ENCODE measurements around the gene SSTR5.
"Not testable (repeated sequence)": the region's sequence is repeated elsewhere in the genome, so short reads cannot be mapped to it uniquely, and the experiment has no call there.

The SSTR5 gene

DNA sequence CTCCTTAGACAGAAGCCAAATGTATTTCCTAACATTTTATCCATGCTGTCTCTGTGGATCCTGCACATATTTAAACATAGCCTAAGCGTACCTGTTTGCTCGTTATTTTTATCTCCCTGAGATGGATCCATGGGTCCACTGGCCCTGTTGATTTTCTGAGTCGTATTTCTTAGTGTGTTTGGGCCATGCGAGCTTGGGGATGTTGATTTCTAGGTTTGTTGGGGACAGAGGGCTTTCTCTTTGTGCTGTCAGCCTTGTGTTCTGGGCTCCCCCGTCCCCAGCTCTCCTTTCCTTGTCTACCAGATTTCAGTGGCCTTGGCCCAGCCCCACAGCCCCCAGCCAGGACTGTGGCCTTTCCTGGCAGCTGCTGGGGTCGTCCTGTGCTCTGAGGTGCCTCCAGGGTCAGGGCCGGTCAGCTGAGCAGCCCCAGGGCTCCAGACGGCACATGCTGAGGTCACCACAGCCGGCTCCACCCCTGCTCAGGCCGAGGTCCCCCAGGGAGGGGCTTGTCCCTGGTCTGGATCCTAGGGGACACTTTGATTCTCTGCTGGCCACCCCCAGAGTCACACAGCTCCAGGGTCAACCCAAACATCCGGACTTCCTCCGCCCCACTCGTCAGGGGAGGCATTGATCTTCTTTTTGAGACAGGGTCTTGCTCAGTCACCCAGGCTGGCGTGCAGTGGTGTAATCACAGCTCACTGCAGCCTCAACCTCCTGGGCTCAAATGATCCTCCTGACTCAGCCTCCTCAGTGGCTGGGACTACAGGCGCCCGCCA is 4.4 kb downstream of the SSTR5 start:
- DNase-seq, result no peak

DNA sequence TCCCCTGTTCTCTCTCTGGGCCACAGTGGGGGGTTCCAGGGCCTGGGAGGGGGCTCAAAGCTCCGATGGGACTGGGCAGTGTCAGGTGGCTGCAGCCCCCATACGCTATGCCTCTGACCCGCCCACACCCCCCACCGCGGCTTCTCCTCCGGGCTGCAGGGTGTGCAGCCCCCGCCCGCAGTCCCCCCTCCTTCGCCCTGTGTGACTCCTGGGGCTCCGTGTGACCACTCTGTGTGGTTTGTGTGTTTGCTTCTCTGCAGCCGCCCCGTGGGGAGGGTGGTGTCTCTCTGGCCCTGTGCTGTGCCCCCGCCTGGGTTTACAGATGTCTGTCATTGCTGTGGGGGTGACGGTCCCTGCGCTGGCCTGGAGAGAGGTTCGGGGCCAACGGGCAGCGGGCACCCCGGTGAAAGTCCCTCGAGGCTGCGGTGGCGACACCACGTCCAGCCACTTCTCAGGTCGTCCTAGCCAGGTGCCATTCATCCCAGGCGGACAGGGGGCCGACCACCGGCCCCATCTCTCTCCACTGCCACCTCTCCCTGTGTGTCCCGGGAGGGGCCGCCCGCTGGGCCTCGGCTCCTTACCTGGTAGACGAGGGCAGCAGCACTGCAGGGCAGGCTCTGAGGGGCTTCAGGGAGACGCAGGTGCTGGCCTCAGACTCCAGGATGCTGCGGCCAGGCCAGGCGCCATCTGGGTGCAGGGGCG is 5.5 kb downstream of the SSTR5 start:
- DNase-seq, result no peak

DNA sequence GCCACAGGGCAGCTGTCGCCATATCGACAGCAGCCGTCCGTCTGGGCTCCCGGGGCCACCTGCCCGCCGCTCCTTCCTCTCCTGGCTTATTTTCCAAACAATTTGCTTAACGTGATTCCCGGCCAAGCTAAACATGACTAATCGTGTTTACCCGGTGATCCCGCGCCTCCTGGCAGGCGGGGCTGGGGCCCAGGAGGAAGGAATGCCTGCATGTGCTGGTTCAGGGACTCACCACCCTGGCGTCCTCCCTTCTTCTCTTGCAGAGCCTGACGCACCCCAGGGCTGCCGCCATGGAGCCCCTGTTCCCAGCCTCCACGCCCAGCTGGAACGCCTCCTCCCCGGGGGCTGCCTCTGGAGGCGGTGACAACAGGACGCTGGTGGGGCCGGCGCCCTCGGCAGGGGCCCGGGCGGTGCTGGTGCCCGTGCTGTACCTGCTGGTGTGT is 6.1 kb downstream of the SSTR5 start:
- no peak for DNase-seq

DNA sequence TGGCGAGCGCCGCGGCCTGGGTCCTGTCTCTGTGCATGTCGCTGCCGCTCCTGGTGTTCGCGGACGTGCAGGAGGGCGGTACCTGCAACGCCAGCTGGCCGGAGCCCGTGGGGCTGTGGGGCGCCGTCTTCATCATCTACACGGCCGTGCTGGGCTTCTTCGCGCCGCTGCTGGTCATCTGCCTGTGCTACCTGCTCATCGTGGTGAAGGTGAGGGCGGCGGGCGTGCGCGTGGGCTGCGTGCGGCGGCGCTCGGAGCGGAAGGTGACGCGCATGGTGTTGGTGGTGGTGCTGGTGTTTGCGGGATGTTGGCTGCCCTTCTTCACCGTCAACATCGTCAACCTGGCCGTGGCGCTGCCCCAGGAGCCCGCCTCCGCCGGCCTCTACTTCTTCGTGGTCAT is 6.8 kb downstream of the SSTR5 start:
- DNase-seq, result no peak

DNA sequence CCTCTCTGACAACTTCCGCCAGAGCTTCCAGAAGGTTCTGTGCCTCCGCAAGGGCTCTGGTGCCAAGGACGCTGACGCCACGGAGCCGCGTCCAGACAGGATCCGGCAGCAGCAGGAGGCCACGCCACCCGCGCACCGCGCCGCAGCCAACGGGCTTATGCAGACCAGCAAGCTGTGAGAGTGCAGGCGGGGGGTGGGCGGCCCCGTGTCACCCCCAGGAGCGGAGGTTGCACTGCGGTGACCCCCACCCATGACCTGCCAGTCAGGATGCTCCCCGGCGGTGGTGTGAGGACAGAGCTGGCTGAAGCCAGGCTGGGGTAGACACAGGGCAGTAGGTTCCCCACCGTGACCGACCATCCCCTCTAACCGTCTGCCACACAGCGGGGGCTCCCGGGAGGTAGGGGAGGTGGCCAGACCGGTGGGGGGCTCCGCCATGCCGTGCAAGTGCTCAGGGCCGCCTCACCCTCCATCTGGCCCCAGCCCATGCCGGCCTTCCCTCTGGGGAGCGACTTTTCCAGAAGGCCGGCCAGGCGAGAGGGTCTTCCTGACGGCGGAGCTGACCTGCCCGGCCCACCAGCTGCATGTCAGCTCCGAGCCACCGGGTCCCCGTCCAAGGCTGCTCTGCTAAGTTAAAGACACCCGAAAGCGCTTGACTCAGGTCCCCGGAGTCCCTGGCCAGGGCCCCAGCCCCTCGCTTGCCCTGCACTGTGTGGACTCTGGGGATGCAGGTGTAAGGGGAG is 7.4 kb downstream of the SSTR5 start:
- DNase-seq, result no peak

DNA sequence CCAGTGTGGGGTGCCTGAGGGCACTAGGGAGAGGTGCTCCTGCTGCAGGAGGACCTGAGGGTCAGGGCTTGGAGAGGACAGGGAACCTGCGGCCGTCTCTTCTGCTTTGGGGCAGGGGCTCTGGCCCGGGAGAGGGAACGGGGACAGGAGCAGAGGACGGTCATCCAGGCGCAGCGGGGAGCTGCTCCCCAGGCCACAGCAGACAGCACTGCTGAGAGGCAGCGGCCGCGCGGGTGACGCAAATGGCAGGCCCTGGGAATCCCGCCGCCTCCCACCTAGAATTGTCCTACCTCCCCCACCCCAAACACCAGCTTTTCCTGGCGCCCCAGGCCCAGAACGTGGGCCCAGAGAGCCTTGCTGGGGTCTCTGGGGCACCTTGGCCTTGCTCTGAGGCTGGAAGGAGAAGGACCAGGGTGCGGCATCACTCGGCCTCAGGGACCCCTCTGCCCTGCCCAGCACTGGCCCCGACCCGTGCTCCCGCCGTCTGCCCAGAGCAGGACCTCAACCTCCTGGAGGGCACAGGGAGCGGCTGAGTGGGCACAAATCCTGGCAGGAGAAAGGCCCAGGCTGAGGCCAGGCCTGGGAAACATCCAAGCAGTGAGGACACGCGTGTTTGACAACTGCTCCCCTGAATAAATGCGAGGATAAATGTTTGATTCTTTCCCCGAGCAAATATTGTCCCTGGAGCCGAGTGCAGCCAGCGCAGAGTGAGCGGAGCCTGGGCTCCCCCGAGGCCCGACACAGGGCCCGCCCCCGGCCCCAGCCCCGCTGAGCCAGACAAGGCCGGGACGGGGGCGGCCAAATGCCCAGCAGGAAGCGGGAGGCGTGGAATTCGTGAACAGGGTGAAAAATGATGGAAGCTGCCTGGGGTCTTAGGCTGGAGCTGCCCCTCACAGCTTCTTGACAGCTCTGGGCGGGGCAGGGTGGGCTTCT is 8.5 kb downstream of the SSTR5 start:
- no peak for DNase-seq

DNA sequence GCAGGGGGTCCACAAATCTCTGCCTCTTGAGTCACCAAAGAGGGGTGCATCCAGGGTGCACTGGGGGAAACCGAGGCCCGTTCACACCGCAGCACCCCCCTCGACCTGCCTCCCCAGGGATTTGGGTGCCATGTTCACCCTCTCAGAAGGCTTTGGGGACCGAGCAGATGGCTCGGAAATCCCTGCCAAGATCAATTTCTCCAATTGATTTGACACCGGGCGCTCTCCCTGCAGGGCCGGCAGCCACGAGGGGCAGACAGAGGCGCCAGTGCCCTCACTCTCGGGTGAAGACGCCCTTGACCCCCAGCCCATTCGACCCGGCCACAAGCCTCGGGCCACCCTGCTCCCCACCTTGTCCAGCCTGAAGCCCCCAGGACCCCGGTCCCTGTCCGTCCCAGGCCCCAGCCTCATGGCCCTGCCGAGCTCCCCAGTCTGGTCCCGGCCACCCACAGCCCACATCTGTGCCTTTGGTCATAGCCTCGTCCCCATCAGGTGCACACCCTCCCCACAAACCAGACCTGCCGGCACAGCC is 9.3 kb downstream of the SSTR5 start:
- DNase-seq, result no peak

DNA sequence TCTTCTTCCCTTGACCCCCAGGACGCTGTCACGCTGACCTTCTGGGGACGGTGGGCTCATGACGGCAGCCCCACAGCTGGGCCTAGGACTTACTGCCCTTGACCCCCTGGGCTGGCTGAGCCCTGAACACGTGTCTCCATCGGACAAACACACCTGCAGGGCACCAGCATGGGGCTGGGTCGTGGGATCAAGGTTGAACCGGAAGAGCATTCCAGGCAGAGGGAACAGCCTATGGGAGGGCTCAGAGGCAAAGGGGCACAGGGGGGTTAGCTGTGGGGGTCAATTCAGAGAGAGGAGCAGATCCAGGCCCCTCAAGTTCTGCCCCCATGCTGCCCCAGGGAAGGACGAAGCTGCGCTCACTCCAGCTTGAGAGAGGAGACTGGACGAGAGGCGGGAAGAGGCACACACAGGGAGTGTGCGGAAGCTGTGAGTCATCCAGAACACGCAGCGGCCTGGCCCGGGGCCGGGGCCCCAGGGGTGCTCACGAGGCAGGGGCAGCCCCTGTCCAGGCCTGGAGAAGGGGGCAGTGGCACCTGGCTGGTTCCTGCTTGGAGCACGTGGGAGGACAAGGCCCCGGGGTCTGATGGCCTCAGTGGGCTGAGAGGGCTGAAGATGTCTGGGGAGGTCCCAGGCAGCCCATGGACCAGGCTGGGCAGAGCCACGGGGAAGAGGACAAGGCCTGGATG is 9.9 kb downstream of the SSTR5 start:
- DNase-seq, result no peak

DNA sequence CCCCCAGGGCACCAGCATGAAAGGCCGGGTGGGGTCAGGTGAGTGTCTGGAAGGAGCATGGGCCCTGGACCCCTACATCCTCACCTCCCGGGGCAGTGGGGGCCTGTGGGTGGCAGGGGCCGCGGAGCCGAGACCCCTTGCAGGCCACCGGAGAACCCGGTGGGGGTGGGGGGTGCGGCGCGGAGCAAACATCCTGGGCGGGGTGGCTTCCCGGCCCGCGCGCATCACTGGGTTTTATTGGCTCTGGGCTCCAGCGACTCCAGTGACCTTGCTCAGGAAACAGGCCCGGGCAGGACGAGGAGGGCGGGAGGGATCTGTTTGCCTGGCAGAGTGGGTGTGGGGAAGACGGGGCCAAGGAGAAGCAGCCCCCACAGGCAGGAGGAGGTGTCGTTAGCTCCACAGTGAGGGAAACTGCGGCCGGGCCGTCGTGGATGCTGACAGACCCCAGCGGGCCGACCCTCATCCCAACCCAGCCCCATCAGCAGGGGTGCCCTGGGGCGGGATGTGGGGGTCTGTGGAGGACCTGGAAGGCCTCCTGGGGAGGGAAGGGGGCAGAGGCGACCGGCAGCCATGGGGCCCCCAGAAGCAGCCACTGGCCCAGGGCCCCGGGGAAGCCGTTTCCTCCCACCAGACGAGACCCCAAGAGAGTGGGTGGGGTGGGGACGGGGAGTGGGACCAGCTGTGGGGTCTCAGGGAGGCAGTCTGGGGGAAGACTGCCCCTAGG is 10.6 kb downstream of the SSTR5 start:
- DNase-seq, result no peak

DNA sequence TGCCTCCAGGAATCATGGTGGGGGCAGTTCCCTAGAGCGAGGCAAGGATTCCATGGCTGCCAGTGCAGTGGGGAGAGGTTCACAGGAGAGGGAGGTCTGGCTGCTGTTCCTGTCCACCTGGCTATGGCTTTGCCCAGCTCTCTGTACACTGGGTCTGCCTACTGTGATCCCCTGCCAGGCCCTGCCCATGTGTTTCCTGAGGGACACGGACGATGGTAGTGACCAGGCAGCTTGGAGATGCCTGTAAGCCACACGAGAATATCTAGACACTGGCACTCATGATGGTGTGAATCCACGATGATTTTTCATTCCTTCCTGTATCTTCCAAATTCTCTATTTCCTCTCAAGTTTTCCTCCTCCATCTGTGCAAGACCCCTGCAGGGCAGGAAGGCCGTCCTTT is 12.4 kb downstream of the SSTR5 start:
- DNase-seq, result no peak

DNA sequence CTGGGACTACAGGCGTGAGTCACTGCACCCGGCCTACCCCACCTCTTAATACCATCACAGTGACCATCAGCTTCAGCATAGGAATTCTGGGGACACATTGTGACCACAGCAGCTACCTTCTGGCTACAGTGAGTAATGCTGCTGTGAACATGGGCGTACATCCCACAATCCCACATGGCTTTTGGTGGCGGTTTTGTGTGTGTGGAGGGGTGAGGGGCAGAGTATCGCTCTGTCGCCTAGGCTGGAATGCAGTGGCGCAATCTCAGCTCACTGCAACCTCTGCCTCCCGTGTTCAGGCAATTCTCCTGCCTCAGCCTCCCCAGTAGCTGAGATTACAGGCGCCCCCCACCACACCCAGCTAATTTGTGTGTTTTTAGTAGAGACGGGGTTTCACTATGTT is 13.9 kb downstream of the SSTR5 start:
- not testable (repeated sequence) for DNase-seq

DNA sequence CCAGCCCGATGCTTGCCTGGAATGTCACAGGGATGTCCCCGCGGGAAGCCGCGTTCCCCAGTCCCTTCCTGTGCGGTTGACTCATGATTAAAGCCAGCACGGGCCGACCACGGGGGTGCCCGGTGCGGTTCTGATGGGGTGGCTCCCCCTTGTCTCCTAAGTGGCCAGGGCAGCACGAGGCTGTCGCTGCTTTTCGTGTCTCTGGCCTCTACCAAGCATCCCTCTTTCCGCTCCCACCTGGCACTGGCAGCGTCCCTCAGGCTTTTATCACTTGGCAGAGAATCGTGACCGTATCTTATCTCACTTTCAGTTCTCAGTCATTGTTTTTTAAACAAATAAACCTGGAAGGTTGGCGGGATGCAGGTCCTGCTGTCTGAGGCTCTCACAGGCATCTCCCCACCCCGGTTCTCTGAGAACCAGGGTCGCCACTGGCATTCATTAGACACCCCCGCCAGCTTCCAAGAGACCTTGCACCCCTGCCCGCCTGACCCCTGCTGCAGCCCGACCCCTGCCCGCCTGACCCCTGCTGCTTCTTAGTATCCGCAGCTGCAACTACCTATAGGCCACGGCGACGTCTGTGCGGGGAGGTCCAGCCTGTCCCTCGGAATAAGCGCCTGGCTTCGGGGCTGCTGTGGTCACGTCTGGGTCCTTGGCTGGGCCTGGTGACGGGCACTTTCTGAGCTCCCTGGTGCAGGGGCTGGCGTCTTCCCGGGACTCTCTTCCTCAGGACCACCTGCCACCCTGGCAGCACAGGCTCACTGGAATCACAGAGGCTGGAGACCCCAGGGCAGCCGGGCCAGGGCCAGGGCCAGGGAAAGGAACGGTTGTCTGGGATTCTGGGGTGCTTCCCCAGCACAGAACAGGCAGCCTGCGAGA is 16.0 kb downstream of the SSTR5 start:
- no peak for DNase-seq

DNA sequence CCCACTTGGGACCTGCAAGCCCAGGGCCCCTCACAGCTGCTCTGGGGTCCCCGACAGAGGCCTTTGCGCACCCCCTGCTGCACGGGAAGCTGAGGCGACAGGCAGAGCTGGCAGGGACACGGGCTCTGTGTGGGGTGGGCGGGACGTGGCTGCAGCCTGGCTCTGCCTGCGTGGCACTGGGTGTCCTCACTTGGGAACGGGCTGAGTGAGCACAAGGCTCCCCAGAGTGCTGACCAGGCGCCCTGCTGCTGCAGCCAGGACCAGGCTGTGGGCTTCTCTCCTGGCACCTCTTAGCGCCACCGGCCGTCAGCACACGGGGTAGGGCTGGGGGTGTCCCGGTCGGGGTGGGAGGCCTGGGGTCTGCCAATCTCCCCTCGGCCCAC is 16.9 kb downstream of the SSTR5 start:
- DNase-seq, result no peak

DNA sequence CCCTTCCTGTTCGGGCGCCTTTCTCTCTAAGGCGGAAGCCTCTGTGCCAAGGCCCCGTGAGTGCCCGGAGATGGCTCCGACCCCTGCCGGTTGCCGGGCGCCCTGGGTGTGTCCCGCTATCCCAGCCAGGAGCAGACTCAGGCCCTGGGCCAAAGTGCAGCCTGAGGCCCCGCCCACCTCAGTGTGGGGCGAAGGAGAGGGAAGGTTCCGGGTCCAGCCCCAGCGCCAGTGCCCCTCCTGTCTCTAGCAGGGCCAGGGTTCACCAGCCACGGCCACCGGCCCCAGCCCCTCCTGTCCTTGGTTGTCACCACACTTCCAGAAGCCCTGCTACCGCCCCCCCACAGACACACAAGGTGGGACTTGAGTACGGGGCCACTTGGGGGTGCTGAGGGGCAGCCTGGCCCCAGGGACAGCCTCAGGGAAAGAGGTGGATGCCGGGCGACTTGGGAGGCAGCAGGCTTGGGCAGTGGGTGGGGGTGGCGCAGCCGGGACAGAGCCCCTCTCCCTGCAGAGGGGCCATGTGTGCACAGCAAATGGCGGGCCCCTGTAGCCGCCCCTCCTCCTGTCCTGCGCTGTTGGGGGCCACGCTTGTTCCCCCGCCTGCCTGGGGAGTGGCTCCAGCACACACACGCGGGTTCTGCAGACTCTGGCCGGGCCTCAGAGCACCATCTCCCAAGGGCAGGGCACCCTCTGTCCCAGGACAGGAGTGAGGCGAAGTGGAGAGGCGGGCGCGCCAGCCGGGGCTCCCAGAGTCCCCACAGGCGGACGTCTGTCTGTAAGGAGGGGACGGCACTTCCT is 17.5 kb downstream of the SSTR5 start:
- no peak for DNase-seq

DNA sequence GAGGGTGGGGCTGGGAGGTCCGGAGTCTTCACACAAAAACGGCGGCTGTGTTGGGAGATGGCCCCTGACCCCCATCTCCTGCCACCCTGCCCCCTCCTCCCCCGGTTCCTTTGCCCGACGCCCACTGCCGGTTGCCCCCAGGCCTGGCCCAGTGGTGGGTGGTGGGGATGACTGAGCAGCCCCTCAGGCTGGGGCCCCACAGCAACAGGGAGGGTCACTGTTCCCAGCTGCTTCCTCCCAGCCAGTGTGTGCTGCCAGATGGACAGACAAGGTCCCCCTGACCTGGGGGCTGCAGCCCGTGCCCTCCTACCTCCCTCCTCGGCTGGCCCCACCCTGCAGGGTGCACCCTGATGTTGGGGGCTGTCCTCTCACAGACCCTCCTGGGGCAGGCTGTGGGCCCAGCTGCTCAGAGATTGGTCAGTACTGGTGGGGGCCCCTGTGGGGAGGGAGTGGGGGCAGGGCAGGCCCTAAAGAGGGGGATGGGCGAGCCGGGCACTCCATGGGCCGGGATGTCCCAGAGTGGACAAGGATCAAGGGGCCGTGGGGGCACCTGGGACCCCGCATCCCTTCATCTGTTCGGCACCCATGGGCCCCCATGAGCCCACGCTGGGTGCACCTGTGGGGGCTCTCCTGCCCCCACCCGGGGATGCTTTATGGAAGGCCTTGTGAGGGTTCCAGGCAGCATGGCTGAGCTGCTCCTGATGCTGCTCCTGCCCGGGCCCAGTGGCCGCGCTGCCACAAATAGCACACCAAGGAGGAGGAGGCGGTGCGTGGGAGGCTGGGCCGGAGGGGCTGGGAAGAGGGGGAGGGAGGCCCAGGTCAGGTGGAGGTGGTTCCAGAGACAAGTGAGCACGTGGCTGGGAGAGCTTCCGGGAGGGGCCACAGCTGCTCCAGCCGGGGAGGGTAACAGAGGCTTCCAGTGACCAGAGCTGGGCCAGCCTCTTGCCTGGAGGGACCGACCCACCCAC is 18.4 kb downstream of the SSTR5 start:
- no peak for DNase-seq

DNA sequence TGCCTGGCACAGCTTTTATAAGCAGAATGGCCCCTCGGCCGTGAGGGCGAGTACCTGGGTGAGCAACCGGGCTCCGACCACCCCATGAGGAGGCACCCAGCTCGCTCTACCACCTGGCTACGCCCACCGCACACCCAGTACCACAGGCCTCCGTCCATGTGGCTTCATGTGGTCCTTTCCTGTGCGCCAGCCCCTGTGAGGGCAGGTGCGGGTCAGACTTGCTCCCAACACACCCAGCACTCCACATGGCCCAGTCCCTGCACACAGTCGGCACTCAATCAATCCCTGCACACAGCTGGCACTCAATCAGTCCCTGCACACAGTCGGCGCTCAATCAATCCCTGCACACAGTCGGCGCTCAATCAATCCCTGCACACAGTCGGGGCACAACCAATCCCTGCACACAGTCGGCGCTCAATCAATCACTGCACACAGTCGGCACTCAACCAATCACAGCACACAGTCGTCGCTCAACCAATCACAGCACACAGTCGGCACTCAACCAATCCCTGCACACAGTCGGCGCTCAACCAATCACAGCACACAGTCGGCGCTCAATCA is 19.5 kb downstream of the SSTR5 start:
- DNase-seq, result no peak

DNA sequence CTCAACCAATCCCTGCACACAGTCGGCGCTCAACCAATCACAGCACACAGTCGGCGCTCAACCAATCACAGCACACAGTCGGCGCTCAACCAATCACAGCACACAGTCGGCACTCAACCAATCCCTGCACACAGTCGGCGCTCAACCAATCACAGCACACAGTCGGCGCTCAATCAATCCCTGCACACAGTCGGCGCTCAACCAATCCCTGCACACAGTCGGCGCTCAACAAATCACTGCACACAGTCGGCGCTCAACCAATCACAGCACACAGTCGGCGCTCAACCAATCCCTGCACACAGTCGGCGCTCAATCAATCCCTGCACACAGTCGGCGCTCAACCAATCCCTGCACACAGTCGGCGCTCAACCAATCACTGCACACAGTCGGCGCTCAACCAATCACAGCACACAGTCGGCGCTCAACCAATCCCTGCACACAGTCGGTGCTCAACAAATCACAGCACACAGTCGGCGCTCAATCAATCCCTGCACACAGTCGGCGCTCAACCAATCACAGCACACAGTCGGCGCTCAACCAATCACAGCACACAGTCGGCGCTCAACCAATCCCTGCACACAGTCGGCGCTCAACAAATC is 20.2 kb downstream of the SSTR5 start:
- DNase-seq, result not testable (repeated sequence)
